ENCODE data around the gene SEC16A.
A peak's percentile ranks its signal among the peaks of the same experiment; 100 is the strongest.

Gene SEC16A

DNA sequence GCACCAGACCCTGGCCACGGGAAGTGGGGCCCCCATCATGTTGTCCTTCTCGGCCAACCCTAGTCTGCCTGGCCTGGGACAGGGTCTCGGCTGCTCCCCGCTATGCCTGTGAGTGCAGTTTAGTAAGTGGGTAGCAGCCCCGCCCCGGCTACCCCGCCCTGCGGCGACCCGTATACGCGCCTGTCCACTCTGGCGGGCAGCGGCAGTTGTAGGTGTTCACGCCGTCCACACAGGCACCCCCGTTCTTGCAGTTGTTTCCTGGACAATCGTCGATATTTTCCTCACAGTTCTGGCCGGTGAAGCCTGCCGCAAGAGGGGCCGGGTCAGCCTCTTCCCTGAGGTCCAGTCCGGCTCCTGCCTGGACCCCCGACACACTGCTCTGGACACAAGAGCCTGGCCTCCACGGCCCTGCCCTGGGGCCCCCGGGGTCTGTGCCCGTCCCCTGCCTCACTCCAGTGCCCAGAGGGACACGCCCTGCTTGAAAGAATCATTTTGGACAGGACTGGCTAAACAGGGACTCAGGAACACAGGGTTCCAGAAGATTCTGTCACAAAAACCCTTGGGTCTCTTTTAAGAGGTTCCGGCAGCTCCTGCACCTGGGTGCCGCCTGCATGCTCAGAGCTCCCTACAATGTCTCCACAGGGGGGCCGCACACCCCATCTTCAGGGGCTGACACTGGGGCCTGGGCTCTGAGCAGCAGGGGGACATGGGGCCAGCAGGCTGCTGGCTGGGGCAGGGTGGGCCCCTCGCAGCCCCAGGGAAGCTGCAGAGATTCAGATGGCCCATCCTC is 36.6 kb upstream of the SEC16A start:
- DNase-seq (no peak), ATAC-seq (no peak)

DNA sequence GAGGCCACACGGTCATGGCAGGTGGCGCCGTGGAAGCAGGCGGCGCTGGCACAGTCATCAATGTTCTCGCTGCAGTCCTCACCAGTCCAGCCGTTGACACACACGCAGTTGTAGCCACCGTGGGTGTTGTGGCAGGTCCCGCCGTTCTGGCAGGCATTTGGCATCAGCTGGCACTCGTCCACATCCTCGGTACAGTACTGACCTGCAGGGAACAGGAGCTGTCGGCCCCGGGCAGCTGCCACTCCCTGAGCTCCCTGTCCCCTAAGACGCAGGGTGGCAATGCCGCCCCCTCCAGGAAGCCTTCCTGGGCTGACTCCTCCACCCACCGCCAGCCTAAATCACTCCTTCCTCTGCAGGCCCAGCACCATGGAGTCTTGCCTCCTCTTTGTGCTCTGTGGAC is 35.8 kb upstream of the SEC16A start:
- ATAC-seq = no peak

DNA sequence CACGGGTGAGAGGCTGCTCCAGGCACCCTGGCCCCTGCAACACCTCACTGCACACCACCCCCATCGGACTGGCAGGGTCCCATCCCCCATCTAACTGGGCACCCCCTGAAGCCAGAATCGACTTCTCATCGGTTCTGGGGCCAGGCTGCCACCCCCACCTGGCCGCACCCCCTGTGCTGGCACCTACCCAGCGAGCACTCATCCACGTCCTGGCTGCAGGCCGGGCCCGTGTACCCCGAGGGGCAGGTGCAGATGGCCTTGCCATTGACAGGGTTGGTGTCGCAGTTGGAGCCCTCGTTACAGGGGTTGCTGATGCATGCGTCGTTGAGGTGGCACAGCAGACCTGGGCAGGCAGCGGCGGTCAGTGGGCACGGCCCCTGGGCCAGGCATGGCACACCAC is 35.1 kb upstream of the SEC16A start:
- DNase-seq = no peak
- no peak for ATAC-seq

More for the DNA sequence above, 35.8 kb upstream of the SEC16A start:
- no peak for DNase-seq

DNA sequence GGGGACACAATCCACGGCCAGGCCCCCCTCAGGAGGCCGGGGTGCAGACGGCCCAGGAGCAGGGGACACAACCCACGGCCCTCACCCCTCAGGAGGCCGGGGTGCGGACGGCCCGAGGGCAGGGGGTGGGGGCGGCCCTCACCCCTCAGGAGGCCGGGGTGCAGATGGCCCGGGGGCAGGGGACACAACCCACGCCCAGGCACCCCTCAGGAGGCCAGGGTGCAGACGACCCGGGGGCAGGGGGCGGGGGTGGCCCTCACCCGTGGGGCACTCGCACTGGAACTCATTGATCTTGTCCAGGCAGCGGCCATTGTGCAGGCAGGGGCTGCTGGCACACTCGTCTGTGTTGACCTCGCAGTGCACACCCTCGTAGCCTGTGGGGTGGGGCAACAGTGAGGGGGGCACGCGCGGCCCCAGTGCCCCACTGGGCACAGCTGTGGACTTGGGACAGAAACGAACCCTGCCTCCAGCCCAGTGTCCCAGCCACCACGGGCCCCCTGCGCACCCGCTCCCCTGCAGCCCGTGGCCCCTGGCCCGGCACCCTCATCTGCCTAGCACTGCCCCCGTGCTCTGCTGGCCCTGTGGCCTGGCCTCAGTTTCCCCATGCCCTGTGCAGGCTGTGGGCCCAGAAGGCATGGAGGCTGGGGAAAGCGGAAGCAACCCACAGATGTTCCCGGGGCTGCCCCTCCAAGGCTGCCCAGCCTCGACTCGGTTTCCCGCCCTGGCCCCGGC is 34.3 kb upstream of the SEC16A start:
- no peak for ATAC-seq
- DNase-seq = no peak

DNA sequence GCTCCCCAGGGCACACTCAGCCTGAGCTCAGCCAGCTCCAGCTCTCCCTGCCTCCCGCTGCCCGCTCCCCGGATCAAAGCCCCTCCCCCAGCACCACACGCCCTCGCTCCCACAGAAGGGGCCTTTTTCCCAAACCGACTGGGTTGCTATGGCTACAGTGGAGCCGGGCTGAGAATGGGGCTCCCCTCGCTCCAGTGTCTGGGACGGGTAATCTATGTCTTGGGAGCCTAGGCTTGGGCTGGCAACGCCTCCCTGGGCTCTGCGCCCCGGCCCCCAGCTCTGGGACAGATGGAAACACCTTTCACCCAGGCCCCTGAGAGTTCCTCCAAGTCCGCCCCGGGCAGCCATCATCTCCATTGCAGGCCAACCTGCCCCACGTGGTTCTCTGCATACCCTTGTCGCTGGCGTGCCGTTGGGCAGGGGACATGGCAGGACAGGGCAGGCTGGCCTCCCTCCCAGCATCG is 33.4 kb upstream of the SEC16A start:
- DNase-seq = no peak
- ATAC-seq = no peak

DNA sequence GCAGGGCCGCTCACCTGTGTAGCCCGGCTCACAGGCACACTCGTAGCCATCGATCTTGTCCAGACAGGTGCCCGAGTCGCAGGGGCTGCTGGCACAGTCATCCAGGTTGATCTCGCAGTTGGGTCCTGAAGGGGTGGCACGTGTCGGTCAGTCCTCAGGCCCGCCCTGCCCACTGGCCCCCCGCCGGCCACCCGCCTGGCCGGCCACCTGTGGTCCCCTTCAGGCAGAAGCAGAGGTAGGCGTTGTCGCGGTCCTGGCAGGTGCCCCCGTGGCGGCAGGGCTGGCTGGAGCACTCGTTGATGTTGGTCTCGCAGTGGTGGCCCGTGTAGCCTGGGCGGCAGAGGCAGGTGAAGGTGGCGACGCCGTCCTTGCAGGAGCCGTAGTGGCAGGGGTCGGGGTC is 32.4 kb upstream of the SEC16A start:
- ATAC-seq = no peak
- no peak for DNase-seq

DNA sequence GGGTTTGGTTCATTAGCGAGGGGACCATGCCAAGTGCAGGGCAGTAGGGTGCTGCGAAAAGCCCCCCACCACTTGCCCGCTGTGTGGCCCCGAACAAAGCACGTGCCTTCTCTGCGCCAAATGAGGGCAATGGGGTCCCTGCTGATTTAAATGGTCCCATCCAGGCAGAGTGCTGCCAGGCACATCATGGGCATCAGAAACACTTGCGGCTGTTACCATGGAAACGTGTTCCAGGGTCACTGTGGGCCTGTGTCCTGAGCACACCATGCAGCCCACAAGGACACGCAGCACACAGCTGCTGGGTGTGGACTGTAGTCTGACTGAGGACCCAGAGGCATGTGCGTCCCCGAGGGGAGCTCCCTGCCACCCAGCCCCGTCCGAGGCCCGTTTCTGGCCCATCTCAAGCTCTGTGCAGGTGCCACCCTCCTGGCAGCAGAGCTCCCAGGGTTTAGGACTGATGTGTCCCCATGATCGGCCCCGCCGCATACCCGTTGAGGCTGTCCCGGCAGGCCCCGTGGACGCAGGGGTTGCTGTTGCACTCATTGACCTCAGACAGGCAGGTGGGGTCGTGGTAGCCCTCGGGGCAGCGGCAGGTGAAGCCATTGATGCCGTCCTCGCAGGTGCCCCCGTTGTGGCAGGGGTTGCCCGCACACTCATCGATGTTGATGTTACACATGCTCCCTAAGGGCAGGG is 31.3 kb upstream of the SEC16A start:
- ATAC-seq (no peak), DNase-seq (no peak)

DNA sequence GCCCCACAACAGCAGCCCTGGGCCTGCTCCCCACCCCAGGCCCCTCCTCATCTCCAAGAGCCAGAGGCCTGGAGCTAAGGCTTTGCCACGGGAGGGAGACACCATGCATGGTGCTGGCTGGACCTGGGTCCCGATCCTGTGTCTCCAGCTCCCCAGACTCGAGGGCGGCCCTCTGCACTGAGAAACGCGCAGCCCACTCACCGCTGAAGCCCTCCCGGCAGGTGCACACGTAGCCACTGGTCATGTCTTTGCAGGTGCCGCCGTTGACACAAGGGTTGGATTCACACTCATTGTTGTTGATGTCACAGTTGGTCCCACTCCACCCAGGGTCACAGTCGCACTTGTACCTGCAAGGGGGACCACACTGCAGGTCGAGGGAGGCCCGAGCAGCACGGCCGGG is 30.4 kb upstream of the SEC16A start:
- DNase-seq (no peak), ATAC-seq (no peak)

DNA sequence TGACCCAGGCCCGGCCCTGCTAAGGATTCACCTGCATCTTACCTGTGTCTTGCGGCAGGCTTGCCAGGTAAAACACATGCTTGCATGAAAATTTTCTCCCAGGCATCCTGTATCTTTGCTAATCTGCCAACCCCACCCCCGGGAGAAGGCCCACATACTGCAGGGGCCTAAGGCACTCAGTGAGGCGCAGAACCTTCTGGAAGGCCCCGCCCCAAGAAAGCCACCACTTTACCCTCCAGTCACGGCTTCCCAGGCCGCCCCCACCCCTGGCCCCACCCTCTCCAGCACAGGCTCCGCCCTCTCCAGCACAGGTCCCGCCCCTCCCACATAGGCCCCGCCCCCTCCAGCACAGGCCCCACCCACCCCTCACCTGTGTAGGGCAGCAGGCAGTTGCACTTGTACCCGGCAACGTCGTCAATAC is 29.8 kb upstream of the SEC16A start:
- DNase-seq = peak; percentile 45

DNA sequence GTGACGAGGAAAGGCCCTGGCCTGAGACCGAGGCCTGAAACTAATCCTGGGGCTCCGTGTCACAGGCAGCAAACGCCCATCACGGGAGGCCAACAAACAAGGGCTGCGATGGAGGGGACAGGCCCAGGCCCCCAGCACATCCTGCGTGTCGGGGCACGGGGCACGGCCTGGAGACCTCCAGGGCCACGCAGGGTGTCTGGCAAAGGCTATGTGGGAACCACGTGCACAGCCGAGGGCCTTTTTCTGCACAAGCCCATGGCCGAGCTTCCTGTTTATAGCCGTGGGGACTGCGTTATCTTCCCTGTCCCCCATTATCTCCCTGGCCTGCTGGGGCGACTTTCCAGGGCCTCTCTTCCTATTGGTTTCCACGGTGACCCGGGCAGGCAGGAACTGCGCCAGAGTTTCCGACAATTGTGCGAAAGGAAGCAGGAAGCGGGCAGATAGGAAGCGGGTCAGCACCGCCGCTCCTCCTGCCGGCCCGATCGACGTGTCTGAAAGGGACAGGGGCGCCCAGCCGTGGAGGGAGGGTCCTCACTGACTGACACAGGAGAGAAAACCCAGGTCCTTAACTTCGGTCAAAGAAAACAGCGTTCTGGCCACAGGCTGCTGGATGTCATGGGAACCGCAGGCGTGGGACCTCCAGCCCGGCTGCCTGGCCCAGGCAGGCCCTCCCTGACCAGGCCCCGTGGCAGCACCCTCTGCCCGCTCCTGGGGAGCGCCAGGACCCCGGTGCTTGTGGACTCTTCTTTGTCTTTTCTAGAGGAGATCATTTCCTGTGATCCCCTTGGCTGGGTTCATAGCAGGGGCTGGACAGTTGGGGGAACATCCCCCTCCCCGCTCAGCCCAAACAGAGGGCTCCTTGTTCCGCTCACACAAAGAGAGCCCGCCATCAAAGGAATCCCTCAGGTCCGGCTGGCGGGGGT is 29.1 kb upstream of the SEC16A start:
- DNase-seq = no peak
- ATAC-seq = no peak

More for the DNA sequence above, 29.8 kb upstream of the SEC16A start:
- ATAC-seq = no peak

DNA sequence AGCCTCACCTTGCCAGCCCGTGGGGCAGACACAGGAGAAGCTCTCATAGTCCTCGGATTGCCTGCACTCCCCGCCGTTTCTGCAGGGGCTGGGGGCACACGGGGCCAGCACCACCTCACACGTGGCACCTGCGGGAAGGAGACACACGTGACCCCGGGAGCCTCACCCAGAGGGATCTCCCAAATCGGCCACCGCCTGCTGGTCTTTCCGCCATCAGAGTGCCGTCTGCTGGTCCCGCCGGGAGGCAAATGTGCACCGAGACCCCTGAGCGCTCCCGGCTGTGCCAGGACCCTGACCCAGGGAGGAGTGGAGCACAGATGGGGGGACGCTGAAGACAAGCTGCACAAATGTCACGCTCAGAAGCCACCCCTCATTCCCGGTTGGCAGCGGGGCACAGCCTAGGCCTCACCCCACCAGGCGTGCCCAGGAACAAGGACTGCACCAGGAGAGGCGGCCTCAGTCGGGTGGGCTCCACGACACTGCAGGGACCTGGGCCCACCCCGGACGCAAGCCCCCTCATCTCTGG is 28.4 kb upstream of the SEC16A start:
- DNase-seq (no peak), ATAC-seq (no peak)

DNA sequence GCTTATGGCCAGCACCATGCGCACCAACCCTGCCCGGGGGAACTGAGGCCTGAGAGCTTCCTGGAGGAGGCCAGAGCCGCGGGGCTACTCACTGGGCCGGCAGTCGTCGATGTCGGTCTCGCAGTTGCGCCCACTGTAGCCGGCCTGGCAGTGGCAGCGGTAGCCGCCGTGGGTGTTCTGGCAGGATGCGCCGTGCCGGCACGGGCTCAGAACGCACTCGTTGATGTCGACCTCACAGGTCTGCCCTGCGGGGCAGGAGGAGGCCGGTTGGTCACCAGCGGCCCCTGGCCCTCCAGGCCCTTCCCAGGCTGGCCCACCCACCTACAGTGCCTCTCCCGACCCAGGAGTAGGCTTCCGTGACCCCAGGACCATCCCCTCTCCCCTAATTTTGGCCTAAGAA is 27.7 kb upstream of the SEC16A start:
- ATAC-seq (no peak), DNase-seq (no peak)

DNA sequence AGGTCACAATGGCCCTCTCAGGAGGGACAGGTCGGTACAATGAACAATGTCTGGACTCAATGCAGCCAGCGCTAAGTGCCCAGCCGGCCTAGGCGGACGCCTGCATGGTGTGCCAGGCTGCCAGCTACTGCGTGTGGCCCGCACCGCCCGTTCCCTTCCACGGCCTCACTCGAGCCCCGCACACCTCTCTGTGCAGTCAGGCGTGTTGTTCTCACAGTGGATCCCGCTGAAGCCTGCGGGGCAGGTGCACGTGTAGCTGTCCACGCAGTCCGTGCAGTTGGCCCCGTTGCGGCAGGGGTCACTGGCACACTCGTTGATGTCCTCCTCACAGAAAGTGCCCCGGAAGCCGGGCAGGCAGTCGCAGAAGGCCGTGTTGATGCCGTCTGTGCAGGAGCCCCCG is 26.7 kb upstream of the SEC16A start:
- ATAC-seq (no peak), DNase-seq (no peak)

DNA sequence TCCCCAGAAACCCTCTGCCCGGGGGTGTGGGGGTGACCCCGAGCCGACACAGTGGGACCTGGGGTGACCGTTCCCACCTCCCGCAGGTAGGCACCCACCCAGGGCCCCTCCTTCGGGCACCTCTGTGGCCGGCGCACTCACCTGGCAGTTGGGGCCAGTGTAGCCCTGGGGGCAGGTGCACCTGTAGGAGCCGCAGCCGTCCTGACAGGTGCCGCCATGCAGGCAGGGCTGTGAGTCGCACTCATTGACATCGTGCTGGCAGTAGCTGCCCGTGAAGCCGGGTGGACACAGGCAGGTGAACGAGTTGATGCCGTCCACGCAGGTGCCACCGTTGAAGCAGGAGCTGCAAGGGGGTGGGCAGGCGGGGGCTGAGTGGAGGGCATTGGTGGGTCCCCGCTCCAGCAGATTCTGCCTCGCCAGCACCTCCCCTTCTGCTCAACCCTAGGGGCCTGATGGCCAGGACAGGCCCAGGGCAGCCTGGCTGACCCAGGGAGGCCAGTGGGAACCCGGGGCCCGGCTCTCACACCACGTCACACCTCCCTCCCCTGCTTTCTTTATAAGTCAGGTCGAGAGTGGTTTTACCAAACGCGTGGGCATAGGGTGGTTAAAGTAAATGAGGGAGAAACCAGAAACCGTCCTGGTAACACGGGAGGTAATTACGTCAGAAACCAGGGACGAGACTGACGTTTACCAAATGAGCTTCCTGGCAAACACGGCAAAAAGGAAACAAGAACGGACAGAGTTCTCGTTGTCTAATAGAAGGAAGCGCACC is 26.1 kb upstream of the SEC16A start:
- DNase-seq = no peak
- no peak for ATAC-seq

DNA sequence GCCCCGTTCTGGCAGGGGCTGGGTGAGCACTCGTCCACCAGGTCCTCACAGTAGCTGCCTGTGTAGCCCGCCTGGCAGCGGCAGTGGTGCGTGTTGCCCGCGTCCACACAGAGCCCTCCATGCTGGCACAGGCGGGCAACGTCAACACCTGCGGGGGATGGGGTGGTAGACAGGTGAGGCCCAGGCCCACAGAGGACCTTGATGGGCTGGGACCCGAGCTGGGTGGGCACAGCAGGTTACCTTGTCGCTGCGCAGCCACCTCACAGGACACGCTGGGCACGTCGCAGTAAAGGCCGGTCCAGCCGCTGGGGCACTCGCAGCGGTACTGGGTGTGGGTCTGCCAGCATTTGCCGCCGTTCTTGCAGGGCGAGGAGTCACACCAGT is 25.1 kb upstream of the SEC16A start:
- ATAC-seq (no peak), DNase-seq (no peak)

DNA sequence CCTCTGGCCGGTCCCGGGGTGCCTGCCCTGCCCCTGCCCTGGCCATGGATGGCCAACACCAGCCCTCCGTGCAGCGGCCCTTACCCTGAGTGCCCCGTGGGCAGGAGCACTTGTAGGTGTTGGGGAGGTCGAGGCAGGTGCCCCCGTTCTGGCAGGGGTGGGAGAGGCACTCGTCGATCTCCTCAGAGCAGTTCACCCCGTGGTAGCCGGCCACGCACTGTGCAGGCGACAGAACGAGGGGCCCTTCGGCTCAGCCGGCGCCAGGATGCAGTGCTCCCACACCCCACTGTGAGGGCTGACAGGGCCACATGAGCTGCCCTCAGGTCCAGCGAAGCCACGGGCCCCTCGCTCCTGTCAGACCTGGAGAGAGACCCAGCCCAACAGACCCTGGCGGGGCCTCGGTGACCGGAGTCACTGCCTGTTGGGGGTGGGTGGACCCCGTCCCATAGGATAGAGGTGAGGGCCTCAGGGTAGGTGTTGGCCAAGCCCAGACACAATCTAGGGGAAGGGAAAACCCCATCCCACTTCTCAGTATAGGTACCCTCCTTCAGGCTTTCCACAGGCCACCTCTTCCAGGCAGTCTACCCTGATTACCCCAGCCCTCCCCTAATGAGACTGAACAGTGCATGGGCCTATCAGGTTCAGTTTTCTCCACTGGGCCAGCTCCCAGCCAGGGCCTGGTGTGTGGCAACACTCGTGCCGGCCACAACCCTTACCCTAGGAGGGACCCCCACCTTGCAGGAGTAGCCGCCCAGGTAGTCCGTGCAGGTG is 24.6 kb upstream of the SEC16A start:
- ATAC-seq = no peak

DNA sequence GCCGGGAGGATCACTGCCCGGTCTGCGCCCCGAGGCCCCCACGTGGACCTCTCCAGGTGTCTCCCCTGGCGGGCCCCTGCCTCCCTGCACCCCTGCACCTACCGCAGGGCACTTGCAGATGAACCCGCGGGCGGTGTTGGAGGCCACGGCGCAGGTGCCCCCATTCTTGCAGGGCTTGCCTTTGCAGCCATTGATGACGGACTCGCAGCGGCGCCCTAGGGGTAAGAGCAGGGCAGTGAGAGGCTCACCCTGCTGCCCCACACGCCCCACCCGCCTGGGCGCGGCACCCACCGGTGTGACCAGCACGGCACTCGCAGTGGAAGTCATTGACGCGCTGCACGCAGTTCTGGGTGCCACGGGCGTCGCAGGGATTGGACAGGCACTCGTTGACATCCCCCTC is 23.6 kb upstream of the SEC16A start:
- DNase-seq = no peak
- ATAC-seq = no peak

More for the DNA sequence above, 24.6 kb upstream of the SEC16A start:
- no peak for DNase-seq

DNA sequence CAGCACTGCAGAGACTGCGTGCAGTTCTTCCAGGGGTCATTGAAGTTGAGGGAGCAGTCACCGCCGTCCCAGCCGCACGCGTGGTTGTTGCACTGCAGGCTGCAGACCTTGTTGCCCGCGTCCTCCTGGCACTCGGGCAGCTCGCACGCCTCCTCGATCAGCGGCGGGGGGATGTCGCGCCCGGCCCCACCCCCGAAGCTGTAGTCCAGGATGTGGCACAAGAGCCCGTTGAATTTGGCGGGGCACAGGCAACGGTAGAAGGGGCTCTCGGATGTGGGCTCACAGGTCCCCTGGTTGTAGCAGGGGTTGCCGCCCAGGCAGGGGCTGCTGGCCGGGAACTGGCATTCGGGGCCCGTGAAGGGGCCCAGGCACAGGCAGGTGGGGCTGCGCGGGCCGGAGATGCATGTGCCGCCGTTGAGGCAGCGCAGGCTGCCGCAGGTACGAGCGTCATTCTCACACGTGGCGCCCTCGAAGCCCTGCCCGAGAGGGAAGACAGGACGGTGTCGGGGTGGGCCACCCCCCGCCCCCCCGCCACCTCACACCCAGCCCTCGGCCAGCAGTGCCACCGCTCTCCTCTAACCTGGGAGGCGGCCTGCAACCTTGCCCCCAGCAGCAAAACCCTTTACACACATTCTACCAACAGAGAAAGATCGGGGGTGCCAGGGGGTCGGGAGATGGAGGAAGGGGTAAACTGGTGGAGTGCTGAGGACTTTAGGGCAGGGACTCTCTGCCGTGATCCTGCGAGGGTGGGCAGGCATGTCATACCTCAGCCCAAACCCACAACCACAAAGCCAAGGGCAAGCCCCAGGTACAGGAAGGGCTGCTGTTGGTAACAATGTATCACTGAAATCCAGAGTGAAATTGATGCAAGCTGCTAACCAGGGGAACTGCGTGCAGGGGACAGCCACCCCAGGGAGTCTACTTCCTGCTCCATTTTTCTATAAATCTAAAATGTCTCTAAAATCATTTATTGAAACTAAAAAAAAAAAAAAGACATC is 22.9 kb upstream of the SEC16A start:
- ATAC-seq (no peak), DNase-seq (no peak)

Data from stimulated activated naive CD8-positive, alpha-beta T cell treated with anti-CD3 and anti-CD28 coated beads, Interleukin-15, Interleukin-2, amounts not matched to agents 100 U/mL and 50 U/mL, for 24 hours (primary cell).